C4-2B (cell line): ENCODE measurements around the gene TPRX1.
"Not testable (repeated sequence)": the region's sequence is repeated elsewhere in the genome, so short reads cannot be mapped to it uniquely, and the experiment has no call there.

Source experiments
- H3K27ac ChIP-seq: fragments of 450-650 bp; 2 replicates; pipeline ENCODE4 v1.5.1; 2017
- CTCF ChIP-seq: fragments of 450-650 bp; conservative IDR thresholded peaks from 2 replicates; pipeline ENCODE4 v1.5.1; 2017; ENCODE audit warnings: mild to moderate bottlenecking
- ZFX ChIP-seq: fragments of 450-650 bp; IDR thresholded peaks from 2 replicates; pipeline ENCODE4 v1.6.1; 2017

TPRX1 gene

GRCh38 chr19:47813995-47814328, 9.6 kb upstream of the TPRX1 start:
- TF ChIP-seq ZFX (no peak), CTCF (peak; percentile 40)
- no peak overlapping the region for H3K27ac ChIP-seq

- no peak overlapping the region for H3K27ac ChIP-seq
These were observed 9.1 kb upstream of the TPRX1 start for GRCh38 chr19:47813304-47813994.

GRCh38 chr19:47806435-47806834, 2.1 kb upstream of the TPRX1 start:
- H3K27ac ChIP-seq = no peak overlapping the region
- no peak for TF ChIP-seq CTCF
- no peak for TF ChIP-seq ZFX

More at GRCh38 chr19:47813304-47813994, 9.1 kb upstream of the TPRX1 start:
- no peak for TF ChIP-seq ZFX
- TF ChIP-seq CTCF = peak; percentile 64

GRCh38 chr19:47805313-47805712, 962 bp upstream of the TPRX1 start:
- TF ChIP-seq CTCF = no peak
- TF ChIP-seq ZFX = no peak
- H3K27ac ChIP-seq = no peak overlapping the region

- not testable (repeated sequence) for H3K27ac ChIP-seq
These were observed 680 bp downstream of the TPRX1 start for GRCh38 chr19:47803671-47804070.

GRCh38 chr19:47803148-47803547, 1.2 kb downstream of the TPRX1 start:
- not testable (repeated sequence) for H3K27ac ChIP-seq

- TF ChIP-seq ZFX (no peak), CTCF (no peak)
- no peak overlapping the region for H3K27ac ChIP-seq
These were observed 1.8 kb downstream of the TPRX1 start for GRCh38 chr19:47802521-47803043.

- no peak for TF ChIP-seq ZFX
- no peak for TF ChIP-seq CTCF
- no peak overlapping the region for H3K27ac ChIP-seq
These were observed 3.1 kb downstream of the TPRX1 start for GRCh38 chr19:47801270-47801669.
